ENCODE measurements around the gene PARP11. TPM values are rescaled to one million over a fixed set of nuclear protein-coding genes. Genes with fewer than 3 reads are reported as not detected.

Gene PARP11
- total and polyA plus RNA-seq, 4 donors: 2.2 to 7.1 (median 4.0) TPM

GRCh38 chr12:3797531-3798048, 75.6 kb downstream of the PARP11 start:
- no peak overlapping the region for H3K4me3 ChIP-seq (ENCODE audit: low read depth in 1 of 3, low read length in 3 of 3)
- no peak for DNase-seq (ENCODE audit: low spot score)
- H3K9me3 ChIP-seq (ENCODE audit: control insufficient read depth in 4 of 4, low read length in 3 of 4): no peaks in the 10 kb centered on the region
- TF ChIP-seq HNF4A (conservative IDR thresholded peaks at IDR 0.05): no peak
- no peak for TF ChIP-seq ZBTB33 (IDR thresholded peaks at IDR 0.05)
- no peak for TF ChIP-seq FOXA2 (IDR thresholded peaks at IDR 0.05)
- TF ChIP-seq NR2F2 (IDR thresholded peaks at IDR 0.05): no peak
- TF ChIP-seq REST (IDR thresholded peaks at IDR 0.05): no peak
- TF ChIP-seq HNF4G (IDR thresholded peaks at IDR 0.05): no peak
- no peak for TF ChIP-seq EGR1 (IDR thresholded peaks at IDR 0.05; ENCODE audit: low read depth in 2 of 2)
- TF ChIP-seq CTCF (IDR thresholded peaks at IDR 0.05; ENCODE audit: low read depth, low read length, missing input control): no peak
- TF ChIP-seq RXRA (IDR thresholded peaks at IDR 0.05): no peak
- TF ChIP-seq RAD21 (IDR thresholded peaks at IDR 0.05): no peak
- no peak for TF ChIP-seq JUND (IDR thresholded peaks at IDR 0.05)
- TF ChIP-seq GABPA (IDR thresholded peaks at IDR 0.05 in 1 of 2, conservative IDR thresholded peaks at IDR 0.05 in 1 of 2): no peak
- TF ChIP-seq YY1 (IDR thresholded peaks at IDR 0.05): no peak
- no peak for TF ChIP-seq MAX (IDR thresholded peaks at IDR 0.05)
- TF ChIP-seq TAF1 (conservative IDR thresholded peaks at IDR 0.05): no peak
- no peak for TF ChIP-seq ATF3 (IDR thresholded peaks at IDR 0.05)
- no peak for TF ChIP-seq FOXA1 (IDR thresholded peaks at IDR 0.05)
- TF ChIP-seq SP1 (IDR thresholded peaks at IDR 0.05): no peak
- 68% methylated on average over 3 of the region's 3 CpGs for WGBS
- H3K27me3 ChIP-seq (ENCODE audit: control insufficient read depth in 4 of 4, insufficient read depth in 4 of 4, low read length in 3 of 4): no peaks in the 10 kb centered on the region
- H3K36me3 ChIP-seq (ENCODE audit: control insufficient read depth in 4 of 4, insufficient read depth in 3 of 4, low read depth in 1 of 4, low read length in 3 of 4): no peaks in the 10 kb centered on the region
- no peak overlapping the region for H3K9ac ChIP-seq (ENCODE audit: low read depth in 1 of 2, low read length in 2 of 2)
- peaks cover 9 to 58% (median 50%) of the 10 kb centered on the region in 4 donors for H3K4me1 ChIP-seq (ENCODE audit: control insufficient read depth in 4 of 4, insufficient read depth in 4 of 4, low read length in 3 of 4)
- no peak overlapping the region for H3K27ac ChIP-seq (ENCODE audit: low read depth in 1 of 2, low read length in 2 of 2)

All from liver (tissue), 9 donors.